ENCODE data around the gene FSD1L.
"Not testable (repeated sequence)": the region's sequence is repeated elsewhere in the genome, so short reads cannot be mapped to it uniquely, and the experiment has no call there.

The FSD1L gene

DNA sequence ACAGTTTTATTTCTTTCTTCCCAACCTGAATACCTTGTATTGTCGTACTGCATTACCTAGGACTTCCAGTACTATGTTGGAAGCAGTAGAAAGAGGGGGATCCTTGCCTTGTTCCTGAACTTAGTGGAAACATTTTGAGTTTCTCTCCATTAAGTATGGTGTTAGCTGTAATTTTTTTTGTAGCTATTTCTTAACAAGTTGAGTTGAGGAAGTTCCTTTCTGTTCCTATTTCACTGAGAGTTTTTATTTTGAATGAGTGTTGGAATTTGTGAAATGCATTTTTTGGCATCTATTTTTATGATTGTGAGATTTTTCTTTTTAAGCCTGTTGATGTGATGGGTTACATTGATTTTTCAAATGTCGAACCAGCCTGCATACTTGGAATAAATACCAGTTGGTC is 49.0 kb downstream of the FSD1L start:
- no peak for DNase-seq

DNA sequence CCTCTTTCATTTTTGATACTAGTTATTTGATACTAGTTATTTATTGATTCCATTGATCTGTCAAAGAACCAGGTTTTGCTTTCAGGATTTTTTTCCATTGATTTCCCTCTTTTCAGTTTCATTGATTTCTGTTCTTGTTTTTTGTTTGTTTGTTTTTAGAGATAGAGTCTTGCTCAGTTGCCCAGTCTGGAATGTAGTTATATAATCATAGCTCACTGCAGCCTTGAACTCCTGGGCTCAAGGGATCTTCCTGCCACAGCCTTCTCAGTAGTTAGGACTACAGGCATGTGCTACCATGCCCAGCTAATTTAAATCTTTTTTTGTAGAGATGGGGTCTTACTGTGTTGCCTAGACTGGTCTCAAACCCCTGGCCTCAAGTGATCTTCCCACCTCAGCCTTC is 49.9 kb downstream of the FSD1L start:
- no peak for DNase-seq

DNA sequence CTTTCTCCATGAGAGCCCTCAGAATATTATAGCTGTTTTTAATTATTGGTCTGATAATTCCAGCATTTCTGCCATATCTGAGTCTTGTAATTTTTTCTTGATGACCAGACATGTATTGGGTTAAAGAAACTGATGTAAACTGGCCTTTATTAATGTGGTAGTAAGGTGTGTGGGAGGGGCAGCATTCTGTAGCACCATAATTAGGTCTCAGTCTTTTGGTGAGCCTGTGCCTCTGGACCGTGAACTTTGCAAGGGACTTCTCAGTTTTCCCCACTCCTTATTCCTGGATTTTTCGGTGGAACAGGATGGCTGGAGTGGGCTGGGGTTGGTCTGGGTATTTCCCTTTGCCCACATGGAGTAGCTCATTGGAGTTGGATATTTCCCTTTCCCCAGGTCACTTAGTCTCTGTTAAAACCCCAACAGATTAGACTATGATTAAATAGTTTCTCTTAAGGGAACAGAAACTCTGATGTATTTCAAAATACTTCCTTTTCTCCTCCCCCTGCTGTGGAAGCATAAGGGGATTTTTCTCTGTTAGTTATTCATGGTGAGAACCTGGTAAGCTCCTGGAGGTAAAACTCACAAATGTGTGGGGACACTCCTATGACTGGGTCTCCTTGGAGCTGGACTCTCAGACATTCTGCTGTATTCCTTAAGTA is 52.4 kb downstream of the FSD1L start:
- no peak for DNase-seq

DNA sequence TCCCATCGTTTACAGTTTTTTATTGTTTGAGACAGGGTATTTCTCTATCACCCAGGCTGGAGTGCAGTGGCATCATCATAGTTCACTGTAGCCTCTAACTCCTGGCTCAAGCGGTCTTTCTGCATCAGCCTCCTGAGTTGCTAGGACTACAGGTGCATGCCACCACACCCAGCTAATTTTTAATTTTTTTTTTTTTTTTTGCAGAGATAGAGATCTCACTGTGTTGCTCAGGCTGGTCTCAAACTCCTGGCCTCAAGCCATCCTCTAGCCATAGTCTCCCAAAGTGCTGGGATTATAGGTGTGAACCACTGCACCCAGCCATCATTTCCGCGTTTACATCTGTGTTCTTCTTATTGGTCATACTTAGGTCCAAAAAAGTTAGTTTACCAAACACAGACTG is 53.6 kb downstream of the FSD1L start:
- DNase-seq = no peak

DNA sequence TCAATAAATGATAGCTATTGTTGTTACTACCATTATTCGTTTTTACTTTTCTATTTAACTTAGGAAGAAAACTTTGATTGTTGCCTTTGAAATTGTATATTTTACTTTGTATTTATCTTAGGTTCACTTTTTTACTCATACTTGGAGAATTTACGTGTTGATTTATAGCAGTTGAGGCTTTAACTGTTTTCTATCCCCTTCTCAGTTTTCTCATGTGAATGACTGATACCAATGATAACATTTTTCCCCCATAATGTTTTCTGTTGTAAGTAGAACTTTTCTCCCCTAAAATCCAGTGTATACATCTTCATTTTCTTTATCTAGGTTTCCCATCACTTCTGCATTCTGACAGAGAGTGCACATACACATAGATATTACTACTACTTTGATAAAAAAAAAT is 54.4 kb downstream of the FSD1L start:
- no peak for DNase-seq

DNA sequence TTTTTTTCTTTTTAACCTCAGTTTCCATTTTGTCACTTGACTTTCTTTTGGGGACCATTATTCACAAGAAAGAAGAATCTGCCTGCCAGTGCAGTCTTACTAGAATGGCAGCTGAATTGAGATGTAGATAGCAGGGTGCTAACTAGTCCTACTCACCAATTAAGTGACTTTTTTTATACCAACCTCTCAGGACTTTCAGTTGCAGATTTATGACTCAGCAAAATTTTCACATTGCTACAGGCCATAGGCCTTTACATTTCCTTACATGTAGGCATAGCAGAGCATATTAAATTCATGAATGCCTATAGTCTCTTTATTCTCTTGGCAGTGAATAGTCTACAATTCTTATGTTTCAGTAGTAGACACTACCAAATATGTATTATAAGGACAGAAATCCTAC is 56.0 kb downstream of the FSD1L start:
- no peak for DNase-seq

DNA sequence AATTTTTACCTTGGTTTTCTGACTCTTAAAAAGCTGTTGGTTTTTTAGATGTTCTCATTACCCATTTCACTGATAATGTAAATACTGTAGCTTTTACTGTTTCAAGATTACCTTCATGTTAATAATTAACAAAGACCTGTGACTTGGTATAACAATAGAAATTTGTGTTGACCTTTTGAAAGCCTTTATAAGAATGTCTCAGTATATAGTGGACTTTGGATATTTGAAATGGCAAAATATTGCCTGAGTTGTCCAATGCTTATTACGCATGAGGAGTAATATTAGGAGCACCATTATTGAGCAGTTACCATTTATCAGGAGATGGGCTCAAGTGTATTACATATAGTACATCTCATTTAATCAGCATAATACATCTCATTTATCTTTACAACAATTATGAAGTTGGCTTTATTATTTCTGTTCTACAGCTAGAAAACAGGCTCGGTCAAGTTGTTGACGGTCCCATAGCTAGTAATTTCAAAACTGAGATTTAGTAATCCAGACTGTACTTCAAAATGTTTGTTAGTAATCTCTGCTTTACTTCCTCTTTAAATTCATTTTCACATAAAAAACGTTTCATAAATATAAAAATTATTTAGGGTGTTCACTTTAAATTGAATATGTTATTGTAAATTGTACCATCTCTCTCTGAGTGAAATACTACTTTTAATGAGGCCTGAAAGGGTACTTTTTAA is 59.4 kb downstream of the FSD1L start:
- DNase-seq = no peak

DNA sequence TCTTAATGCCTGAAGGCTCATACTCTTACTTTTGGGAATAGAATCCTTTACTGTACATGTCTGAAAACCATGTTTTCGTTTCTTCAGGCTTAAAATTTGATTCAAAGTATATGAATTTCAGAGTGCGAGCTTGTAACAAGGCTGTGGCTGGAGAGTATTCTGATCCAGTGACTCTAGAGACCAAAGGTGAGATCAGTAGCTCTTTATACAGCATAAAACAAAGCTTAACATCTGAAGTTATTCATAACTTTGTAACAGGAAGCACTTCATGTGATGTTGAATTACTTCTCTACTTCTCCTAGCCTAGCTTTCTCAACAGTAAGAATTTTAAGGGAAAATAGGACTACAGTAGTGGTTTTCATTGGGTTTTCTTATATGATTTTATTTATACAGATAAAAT is 60.7 kb downstream of the FSD1L start:
- no peak for DNase-seq

DNA sequence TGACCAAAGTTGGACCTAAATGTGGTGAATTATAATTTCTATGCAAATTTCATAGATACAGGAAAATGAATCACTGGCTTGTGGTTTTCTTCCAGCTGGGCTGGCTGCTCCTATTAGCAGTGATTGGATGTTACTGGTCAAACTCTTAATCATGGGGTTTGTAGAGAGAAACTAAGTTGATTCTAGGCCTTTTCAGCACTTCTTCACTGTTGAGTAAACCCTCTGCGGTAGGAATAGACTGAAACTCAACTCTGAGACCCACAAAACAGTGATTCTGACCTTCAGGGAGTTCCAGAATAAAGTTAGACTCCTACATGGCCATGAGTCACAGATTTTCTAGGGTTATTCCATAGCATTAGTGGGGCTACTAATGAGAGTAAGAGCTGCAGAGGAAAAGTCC is 62.2 kb downstream of the FSD1L start:
- DNase-seq = no peak

DNA sequence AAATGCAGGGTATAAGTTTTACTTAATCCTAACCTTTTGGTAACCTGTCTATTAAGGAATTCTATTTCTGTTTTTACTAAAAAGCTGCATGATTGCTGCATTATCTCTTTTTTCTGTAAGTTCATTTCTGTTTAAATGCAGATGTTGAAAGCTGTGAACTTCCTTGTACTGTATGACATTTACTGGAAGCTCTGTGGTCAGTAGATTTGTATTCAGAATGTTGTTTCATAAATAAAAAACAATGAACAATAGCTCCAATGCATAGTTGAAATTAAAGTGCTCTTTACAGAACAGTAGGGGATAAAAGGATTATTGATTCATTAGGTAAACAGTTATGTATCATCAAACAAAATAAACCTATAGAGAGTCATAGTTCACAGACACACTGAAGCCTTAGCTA is 63.6 kb downstream of the FSD1L start:
- DNase-seq = no peak

DNA sequence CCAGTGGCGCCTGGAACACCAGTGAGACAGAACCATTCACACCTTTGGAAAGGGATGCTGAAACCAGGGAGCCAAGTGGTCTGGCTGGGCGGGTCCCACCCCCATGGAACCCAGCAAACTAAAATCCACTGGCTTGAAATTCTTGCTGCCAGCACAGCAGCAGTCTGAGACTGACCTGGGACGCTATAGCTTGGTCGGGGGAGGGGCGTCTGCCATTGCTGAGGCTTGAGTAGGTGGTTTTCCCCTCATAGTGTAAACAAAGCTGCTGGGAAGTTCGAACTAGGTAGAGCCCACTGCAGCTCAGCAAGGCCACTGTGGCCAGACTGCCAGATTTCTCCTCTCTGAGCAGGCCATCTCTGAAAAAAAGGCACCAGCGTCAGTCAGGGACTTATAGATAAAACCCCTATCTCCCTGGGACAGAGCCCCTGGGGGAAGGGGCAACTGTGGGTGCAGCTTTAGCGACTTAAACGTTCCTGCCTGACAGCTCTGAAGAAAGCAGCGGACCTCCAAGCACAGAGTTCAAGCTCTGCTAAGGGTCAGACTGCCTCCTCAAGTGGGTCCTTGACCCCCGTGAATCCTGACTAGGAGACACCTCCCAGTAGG is 68.1 kb downstream of the FSD1L start:
- no peak for DNase-seq

DNA sequence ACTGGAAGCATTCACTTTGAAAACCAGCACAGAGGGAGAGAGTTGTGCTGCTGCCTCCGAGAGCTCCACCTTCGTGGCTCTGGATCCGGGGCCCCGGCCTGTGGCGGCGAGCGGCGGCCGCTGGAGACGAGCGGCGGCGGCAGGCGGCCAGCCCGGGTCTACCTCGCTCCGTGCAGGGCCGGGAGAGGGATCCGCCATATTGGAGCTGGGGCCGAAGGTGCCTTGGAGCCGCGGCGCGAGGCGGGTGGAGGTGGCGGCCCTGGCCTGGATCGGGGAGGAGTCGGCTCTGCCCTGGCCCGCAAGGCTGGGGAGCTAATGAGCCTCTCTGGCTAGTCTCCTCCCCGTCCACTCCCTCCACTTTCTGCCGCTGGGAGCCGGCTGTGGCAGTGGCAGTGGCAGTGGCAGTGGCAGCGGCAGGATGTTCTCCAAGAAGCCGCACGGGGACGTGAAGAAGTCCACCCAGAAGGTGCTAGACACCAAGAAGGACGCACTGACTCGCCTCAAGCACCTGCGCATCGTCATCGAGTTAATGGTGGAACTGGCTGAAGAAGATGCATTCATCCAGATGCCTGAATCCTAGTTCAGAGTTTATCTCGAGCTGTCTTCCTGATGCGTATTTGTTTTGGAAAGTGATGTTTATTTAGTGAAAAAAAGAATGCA is 72.0 kb downstream of the FSD1L start:
- DNase-seq = not testable (repeated sequence)

DNA sequence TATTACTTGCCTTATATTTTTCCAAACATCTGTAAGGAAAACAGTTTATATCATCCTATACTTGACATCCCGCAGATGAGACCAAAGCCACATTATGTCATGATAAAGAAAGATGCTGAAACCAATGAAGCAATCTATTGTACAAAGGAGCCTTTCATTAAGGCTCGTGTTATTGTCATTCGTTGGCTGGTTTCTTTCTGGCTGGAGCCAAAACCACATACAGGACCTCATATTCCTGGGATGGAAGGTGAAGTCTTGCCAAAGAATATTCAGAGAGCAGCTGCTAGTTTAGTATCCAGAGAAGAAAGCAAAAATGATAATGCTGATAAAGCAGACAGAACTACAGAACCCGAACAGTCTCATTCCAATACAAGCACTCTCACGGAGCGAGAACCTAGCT is 73.2 kb downstream of the FSD1L start:
- DNase-seq = not testable (repeated sequence)

DNA sequence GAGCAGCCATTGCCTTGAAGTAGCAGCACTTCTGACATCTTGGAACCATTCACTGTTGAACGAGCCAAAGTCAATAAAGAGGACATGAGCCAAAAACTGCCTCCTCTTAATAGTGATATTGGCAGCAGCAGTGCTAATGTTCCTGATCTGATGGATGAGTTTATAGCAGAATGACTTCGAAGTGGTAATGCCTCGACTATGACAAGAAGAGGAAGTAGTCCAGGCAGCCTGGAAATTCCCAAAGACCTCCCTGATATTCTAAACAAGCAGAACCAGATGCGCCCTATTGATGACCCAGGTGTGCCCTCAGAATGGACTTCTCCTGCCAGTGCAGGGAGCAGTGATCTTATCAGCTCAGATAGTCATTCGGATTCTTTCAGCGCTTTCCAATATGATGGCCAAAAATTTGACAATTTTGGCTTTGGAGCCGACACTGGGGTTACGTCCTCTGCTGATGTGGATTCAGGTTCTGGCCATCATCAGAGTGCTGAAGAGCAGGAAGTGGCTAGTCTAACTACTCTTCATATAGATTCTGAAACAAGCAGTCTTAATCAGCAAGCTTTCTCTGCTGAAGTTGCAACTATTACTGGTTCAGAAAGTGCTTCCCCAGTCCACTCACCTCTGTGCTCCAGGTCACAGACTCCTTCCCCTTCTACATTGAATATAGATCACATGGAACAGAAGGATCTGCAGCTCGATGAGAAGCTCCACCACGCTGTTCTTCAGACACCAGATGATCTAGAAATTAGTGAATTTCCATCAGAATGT is 75.0 kb downstream of the FSD1L start:
- DNase-seq = not testable (repeated sequence)

DNA sequence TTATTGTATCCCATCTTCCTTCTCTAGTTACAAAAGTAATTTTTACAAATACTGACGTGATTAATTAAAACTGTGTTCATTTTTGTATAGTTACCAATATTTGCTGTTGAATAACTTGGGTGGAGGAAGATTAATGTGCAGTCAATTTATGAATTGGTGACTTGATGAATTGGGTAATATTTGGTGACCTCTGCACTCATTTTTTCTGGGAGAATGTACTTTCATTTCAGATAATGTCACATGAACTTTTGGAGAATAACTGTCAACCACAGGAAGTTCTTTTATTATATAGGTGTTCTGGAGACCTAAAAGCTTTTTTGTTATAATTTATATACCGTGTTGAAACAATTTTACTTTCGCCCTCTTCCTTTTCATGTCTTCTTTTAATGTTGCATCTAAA is 83.7 kb downstream of the FSD1L start:
- no peak for DNase-seq

DNA sequence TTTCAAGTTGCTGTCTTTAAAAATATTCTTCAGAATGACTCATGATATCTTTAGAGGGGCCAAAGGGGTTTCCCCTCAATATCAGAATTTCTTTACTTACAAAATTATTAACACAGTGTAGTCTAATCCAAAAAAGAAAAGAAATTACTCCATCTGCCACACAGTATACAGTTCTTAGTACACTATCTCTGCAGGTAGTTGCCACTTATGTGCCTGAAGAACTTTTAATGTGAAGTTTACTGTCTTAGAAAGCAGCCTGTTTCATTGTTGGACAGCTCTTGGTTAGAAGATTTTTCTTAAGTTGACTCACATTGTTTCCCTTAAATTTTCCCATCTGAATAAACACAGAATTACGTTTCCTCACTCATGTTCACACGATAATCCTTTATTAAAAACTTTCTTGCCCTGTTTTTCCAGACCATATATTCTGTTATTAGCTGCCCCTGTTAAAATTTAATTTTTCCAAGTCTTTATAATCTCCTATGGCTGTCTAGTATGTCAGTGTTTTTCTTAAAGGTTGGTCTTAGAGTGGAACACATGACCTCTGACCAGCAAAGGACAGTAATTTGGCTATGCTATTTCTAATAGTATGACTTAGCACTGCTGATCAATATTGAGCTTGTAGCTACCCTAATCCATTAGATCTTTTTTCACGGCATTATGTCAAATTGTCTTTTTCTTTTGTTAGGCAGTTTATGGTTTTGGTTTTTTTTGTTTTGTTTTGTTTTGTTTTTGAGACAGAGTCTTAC is 88.3 kb downstream of the FSD1L start:
- DNase-seq = no peak

DNA sequence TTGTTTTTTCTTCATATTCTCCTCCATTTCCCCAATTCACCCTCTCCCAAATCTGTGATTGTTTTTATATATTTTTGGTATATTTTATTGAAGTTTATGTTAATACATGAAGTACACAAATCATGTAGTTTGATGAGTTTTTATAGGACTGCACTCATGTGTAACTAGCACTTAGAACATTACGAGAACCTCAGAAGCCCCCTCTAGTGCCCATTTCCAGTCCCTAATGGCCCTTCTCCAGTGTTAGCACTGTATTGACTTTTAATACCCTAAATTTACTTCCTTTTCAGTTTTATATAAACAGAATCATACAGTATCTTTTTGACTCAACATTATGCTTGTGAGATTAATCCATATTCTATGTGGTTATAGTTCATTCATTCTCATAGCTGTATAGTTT is 91.6 kb downstream of the FSD1L start:
- DNase-seq = no peak

DNA sequence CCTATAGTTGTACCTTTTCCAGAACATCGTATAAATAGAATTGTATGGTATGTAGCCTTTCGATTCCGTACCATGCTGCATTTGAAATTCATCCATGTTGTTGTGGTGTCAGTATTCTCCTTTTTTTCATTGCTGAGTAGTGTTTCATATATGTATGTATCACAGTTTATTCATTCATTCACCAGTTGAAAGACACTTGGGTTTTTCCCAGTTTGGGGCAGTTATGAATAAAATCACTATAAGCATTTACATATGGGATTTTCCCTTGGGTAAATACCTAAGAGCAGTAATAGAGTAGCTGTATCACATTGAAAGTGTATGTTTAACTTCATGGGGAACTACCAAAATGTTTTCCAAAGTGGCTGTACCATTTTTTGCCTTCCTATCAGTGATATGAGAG is 94.0 kb downstream of the FSD1L start:
- no peak for DNase-seq

DNA sequence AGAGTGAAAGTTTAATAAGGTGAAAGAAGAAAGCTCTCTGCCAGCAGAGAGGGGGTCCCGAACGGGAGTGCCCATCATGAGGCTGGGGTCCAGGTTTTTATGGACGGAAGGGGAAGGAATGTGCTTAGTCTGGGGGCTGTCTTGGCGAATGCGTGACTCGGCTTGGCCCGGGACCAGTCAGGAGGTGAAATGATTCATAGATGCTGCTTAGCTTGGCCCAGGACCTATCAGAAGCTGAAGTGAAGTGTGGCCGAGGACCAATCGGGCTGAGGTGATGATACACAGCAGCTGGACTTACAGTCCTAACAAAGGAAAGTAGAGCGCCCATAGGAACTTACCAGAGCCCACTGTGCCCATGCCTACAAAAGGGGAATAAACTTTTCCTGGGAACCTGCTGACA is 106.2 kb downstream of the FSD1L start:
- DNase-seq = no peak

DNA sequence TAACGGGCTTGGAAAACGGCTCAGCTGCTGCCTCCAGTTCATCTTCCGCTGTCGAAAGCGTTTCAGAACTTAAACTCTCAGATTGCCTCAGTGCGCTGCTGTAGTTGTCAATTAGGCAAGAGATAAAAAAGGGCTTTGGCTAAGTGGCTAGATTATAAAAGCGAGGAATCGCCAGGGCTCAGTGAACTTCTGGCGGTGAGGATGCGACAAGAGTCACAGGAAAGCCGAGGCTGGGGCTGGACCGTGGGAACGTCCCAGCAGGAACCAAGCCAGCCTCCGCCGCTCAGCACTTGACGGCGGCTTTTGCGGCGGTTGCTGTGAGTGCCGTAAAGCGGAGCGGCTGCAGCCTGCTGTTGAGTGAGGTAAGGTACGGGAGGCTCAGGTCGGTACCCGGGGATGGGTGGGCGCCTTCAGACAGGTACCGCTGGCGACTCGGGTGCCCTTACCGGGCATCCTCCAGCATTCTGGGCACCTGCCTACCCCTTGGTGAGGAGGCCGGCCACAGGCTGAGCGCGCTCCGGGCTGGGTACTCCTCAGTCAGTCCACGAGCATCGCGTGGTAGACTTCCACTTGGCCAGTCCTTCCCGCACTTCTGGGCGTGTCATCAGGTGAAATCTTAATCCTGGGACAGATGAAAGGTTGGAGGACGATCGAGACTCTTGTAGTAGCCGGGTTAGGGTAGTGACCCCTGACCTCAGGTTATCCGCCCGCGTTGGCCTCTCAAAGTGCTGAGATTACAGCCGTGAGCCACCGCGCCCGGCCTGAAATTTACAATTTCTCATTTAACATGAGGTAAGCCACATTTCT is 110.2 kb downstream of the FSD1L start, which contains the start of gene FKTN:
Gene FKTN, plus strand, starts transcription at position 328 of the 807 bp plus-strand sequence. CDS start 16,902 bp downstream, outside the sequence.
- DNase-seq = peak; percentile 81 to 82

DNA sequence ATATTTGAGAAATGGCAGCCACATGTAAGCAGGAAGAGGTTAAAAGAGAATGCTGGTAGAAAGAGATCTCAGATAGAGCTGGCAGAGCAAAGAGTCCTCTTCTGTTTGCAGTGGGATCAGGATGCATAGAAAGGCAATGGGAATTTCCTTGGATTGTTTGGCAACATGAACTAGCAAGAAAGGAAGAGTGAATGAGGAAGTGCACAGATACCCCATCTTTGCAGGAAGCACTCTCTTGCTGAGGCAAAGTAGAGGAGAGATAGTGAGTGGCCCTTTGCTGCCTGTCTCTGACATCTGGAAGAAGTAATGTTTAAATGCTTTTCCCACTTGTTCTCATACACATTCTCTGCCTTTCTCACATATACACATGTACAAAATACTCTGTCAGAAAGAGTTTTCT is 124.6 kb downstream of the FSD1L start:
- no peak for DNase-seq

All from hippocampal formation (tissue), 2 donors.